Stomach (tissue), 4 donors: ENCODE data around the gene SPHK1.

Experiments
- CTCF ChIP-seq, 7 experiments: fragments of 450-650 bp in 4 of 7; fragments of 200-600 bp in 3 of 7; sonication (generic) in 3 of 7; IDR thresholded peaks; one replicate each; pipeline ENCODE4 v1.5.1; 2016 to 2019; ENCODE audit warnings: antibody characterized with exemption in 7 of 7, control low read depth in 2 of 7, mild to moderate bottlenecking in 1 of 7
- POLR2A ChIP-seq, 4 donors: fragments of 450-650 bp; IDR thresholded peaks; one replicate each; pipeline ENCODE4 v1.6.1; 2016; ENCODE audit warnings: antibody characterized with exemption in 4 of 4, control low read depth in 2 of 4, mild to moderate bottlenecking in 1 of 4, moderate library complexity in 1 of 4
- POLR2AphosphoS5 ChIP-seq, 3 donors: sonication (generic); formaldehyde crosslinking; IDR thresholded peaks; one replicate each; pipeline ENCODE4 v1.6.1; 2016; ENCODE audit warnings: antibody characterized with exemption in 3 of 3

- TF ChIP-seq CTCF (IDR thresholded peaks at IDR 0.05): no peak
- TF ChIP-seq POLR2A (IDR thresholded peaks at IDR 0.05): no peak
- no peak for TF ChIP-seq POLR2AphosphoS5 (IDR thresholded peaks at IDR 0.05)
These were observed 44.1 kb downstream of the SPHK1 start for GRCh38 chr17:76428511-76428910.
